H1 (cell line): ENCODE results near the gene CGB7. TPM values are rescaled to one million over a fixed set of nuclear protein-coding genes. Genes with fewer than 3 reads are reported as not detected.
A peak's percentile ranks its signal among the peaks of the same experiment; 100 is the strongest.

Source experiments
- CTCF ChIA-PET: fragments of 300-600 bp; sonication (Branson Sonifier 250); formaldehyde crosslinking; loops from one replicate; lab custom pipeline; 2021; ENCODE audit not compliant: partially characterized antibody; lab: Charles Lee
- POLR2A ChIA-PET: fragments of 300-600 bp; sonication (Branson Sonifier 250); formaldehyde crosslinking; loops from one replicate; lab custom pipeline; 2021; ENCODE audit warnings: inconsistent platforms; ENCODE audit not compliant: partially characterized antibody; lab: Charles Lee
- DNase-seq, 2 experiments: peaks; one replicate each; pipeline versions ENCODE4 v3.0.0 to v3.0.0-alpha.2; 2010 to 2022; ENCODE audit warnings: low spot score in 2 of 2, low read depth in 1 of 2, mixed read lengths in 1 of 2
- FAIRE-seq: peaks from 2 replicates; lab custom pipeline; 2011; peaks lifted over from hg19 to GRCh38; lab: Jason Lieb, UNC
- H2AFZ ChIP-seq: 2 replicates; pipeline ENCODE4 v1.8.1; 2012; ENCODE audit warnings: low read length, inconsistent platforms
- H2AK5ac ChIP-seq: 2 replicates; pipeline ENCODE4 v1.6.1; 2013; ENCODE audit warnings: low read depth, low read length
- H2BK120ac ChIP-seq: replicated peaks from 2 replicates; pipeline ENCODE3; 2013; ENCODE audit warnings: low read depth, low read length, inconsistent platforms
- H2BK12ac ChIP-seq: 2 replicates; pipeline ENCODE4 v1.6.1; 2013; ENCODE audit warnings: low read depth, low read length
- H2BK15ac ChIP-seq: 2 replicates; pipeline ENCODE4 v1.6.1; 2013; ENCODE audit warnings: low read length
- H2BK20ac ChIP-seq: 2 replicates; pipeline ENCODE4 v1.6.1; 2013; ENCODE audit warnings: low read length
- H2BK5ac ChIP-seq: 2 replicates; pipeline ENCODE4 v1.6.1; 2013; ENCODE audit warnings: low read depth, low read length
- H3K14ac ChIP-seq: 2 replicates; pipeline ENCODE4 v1.6.1; 2013; ENCODE audit warnings: inconsistent platforms; ENCODE audit not compliant: insufficient read length
- H3K18ac ChIP-seq: 2 replicates; pipeline ENCODE4 v1.6.1; 2013; ENCODE audit warnings: low read length; ENCODE audit errors: extremely low read depth
- H3K23ac ChIP-seq: 2 replicates; pipeline ENCODE4 v1.6.1; 2013; ENCODE audit warnings: inconsistent platforms; ENCODE audit not compliant: insufficient read length
- H3K23me2 ChIP-seq: 2 replicates; pipeline ENCODE4 v1.6.1; 2013; ENCODE audit warnings: low read depth, low read length
- H3K27ac ChIP-seq: 2 replicates; pipeline ENCODE4 v1.6.1; 2011; ENCODE audit warnings: low read depth, low read length, inconsistent platforms
- H3K27me3 ChIP-seq, 4 experiments: replicated peaks in 1 of 4; 1 replicate in 1 of 4; 2 replicates in 3 of 4; pipeline versions ENCODE4 v1.6.1 to v1.8.1; 2011 to 2013; ENCODE audit warnings: low read length in 3 of 4, mild to moderate bottlenecking in 3 of 4, inconsistent platforms in 2 of 4, mixed read lengths in 2 of 4, moderate library complexity in 1 of 4; ENCODE audit not compliant: control insufficient read depth in 3 of 4, insufficient read depth in 3 of 4; ENCODE audit errors: extremely low read depth in 1 of 4
- H3K36me3 ChIP-seq, 4 experiments: 2 replicates each; pipeline versions ENCODE4 v1.6.1 to v1.8.1; 2011 to 2013; ENCODE audit warnings: mild to moderate bottlenecking in 4 of 4, low read length in 3 of 4, moderate library complexity in 2 of 4, control low read depth in 1 of 4, inconsistent platforms in 1 of 4; ENCODE audit not compliant: insufficient read depth in 4 of 4, control insufficient read depth in 2 of 4
- H3K4ac ChIP-seq: replicated peaks from 2 replicates; pipeline ENCODE3; 2013; ENCODE audit warnings: low read length, low read depth, mixed read lengths, inconsistent platforms; ENCODE audit not compliant: insufficient read length
- H3K4me1 ChIP-seq, 4 experiments: replicated peaks in 1 of 4; 1 replicate in 1 of 4; 2 replicates in 3 of 4; pipeline versions ENCODE4 v1.6.1 to v1.8.1; 2011 to 2013; ENCODE audit warnings: low read length in 3 of 4, inconsistent platforms in 2 of 4, mixed read lengths in 1 of 4; ENCODE audit not compliant: insufficient read depth in 4 of 4, control insufficient read depth in 3 of 4
- H3K4me2 ChIP-seq, 2 experiments: 2 replicates each; pipeline versions ENCODE4 v1.6.1 to v1.8.1; 2011 to 2013; ENCODE audit warnings: low read depth in 2 of 2, low read length in 2 of 2, control low read depth in 1 of 2, inconsistent platforms in 1 of 2, mild to moderate bottlenecking in 1 of 2; ENCODE audit not compliant: insufficient read depth in 1 of 2
- H3K4me3 ChIP-seq, 4 experiments: fragments of 200-600, 300-600 bp in 1 of 4; sonication (generic), shearing (Covaris generic), sonication (Bioruptor Twin) in 1 of 4; 2 replicates each; pipeline versions ENCODE4 v1.5.1 to v1.8.1; 2011 to 2016; ENCODE audit warnings: low read length in 4 of 4, low read depth in 3 of 4, control low read depth in 2 of 4, inconsistent platforms in 2 of 4, mild to moderate bottlenecking in 2 of 4, mixed read lengths in 1 of 4, moderate library complexity in 1 of 4; ENCODE audit not compliant: insufficient read depth in 2 of 4; ENCODE audit errors: extremely low read depth in 1 of 4
- H3K56ac ChIP-seq: replicated peaks from 2 replicates; pipeline ENCODE3; 2013; ENCODE audit warnings: low read depth, mild to moderate bottlenecking, mixed read lengths, low read length, inconsistent platforms; ENCODE audit not compliant: insufficient read length
- H3K79me1 ChIP-seq: 2 replicates; pipeline ENCODE4 v1.6.1; 2013; ENCODE audit warnings: low read depth, low read length, control low read depth
- H3K79me2 ChIP-seq, 2 experiments: 2 replicates each; pipeline versions ENCODE4 v1.6.1 to v1.8.1; 2012 to 2013; ENCODE audit warnings: low read length in 2 of 2, mild to moderate bottlenecking in 2 of 2, inconsistent platforms in 1 of 2; ENCODE audit not compliant: insufficient read depth in 2 of 2, control insufficient read depth in 1 of 2
- H3K9ac ChIP-seq, 4 experiments: replicated peaks in 1 of 4; 1 replicate in 1 of 4; 2 replicates in 3 of 4; pipeline versions ENCODE4 v1.6.1 to v1.8.1; 2011 to 2013; ENCODE audit warnings: low read depth in 3 of 4, low read length in 3 of 4, control low read depth in 2 of 4, mild to moderate bottlenecking in 2 of 4, moderate library complexity in 2 of 4, inconsistent platforms in 1 of 4; ENCODE audit errors: extremely low read depth in 1 of 4
- H3K9me3 ChIP-seq, 2 experiments: 2 replicates each; pipeline versions ENCODE4 v1.6.1 to v1.8.1; 2012 to 2013; ENCODE audit warnings: mild to moderate bottlenecking in 2 of 2, moderate library complexity in 2 of 2, control low read depth in 1 of 2, inconsistent platforms in 1 of 2, low read depth in 1 of 2, low read length in 1 of 2, mixed read lengths in 1 of 2; ENCODE audit not compliant: insufficient read depth in 2 of 2
- H4K20me1 ChIP-seq, 2 experiments: replicated peaks in 1 of 2; 2 replicates each; pipeline versions ENCODE3 to v1.8.1; 2011 to 2013; ENCODE audit warnings: inconsistent platforms in 2 of 2, low read length in 2 of 2, mild to moderate bottlenecking in 1 of 2; ENCODE audit not compliant: insufficient read depth in 2 of 2, control insufficient read depth in 1 of 2
- H4K5ac ChIP-seq: 2 replicates; pipeline ENCODE4 v1.6.1; 2013; ENCODE audit warnings: low read length, low read depth, mixed read lengths, inconsistent platforms; ENCODE audit not compliant: insufficient read length
- H4K8ac ChIP-seq: 2 replicates; pipeline ENCODE4 v1.8.0; 2013; ENCODE audit warnings: mild to moderate bottlenecking, moderate library complexity, low read length, inconsistent platforms; ENCODE audit not compliant: insufficient read depth; ENCODE audit errors: extremely low read depth
- H4K91ac ChIP-seq: replicated peaks from 2 replicates; pipeline ENCODE3; 2013; ENCODE audit warnings: low read length, mixed read lengths, inconsistent platforms; ENCODE audit not compliant: insufficient read length
- CTCF ChIP-seq, 3 experiments: IDR thresholded peaks; 1 replicate in 2 of 3; 2 replicates in 1 of 3; pipeline versions ENCODE4 v1.5.1 to v1.6.1; 2011; ENCODE audit warnings: low read length in 3 of 3, mild to moderate bottlenecking in 3 of 3, inconsistent platforms in 2 of 3, low read depth in 1 of 3, moderate library complexity in 1 of 3; ENCODE audit not compliant: insufficient read depth in 1 of 3; ENCODE audit errors: control extremely low read depth in 1 of 3
- KDM1A ChIP-seq: fragments of 200-600, 300-600 bp; sonication (generic); IDR thresholded peaks from 2 replicates; pipeline ENCODE4 v1.7.1; 2016; ENCODE audit warnings: mild to moderate bottlenecking, low read length, borderline replicate concordance
- MAX ChIP-seq: IDR thresholded peaks from 2 replicates; pipeline ENCODE4 v1.6.1; 2012; ENCODE audit warnings: inconsistent platforms
- SP1 ChIP-seq: IDR thresholded peaks from 2 replicates; pipeline ENCODE4 v1.6.1; 2011; ENCODE audit warnings: low read depth, low read length
- SP2 ChIP-seq: IDR thresholded peaks from 2 replicates; pipeline ENCODE4 v1.6.1; 2012; ENCODE audit warnings: mild to moderate bottlenecking, low read length, inconsistent platforms
- TAF7 ChIP-seq: optimal IDR thresholded peaks from 2 replicates; pipeline ENCODE3; 2011; ENCODE audit warnings: low read depth, mild to moderate bottlenecking, inconsistent platforms, low read length, moderate library complexity, borderline replicate concordance
- TEAD4 ChIP-seq: IDR thresholded peaks from 2 replicates; pipeline ENCODE4 v1.6.1; 2012; ENCODE audit warnings: low read depth, low read length, inconsistent platforms, mixed read lengths
- ZNF274 ChIP-seq: IDR thresholded peaks from 2 replicates; pipeline ENCODE4 v1.7.0; 2012; ENCODE audit warnings: low read length, borderline replicate concordance; ENCODE audit errors: extremely low read depth
- WGBS, 2 experiments: shearing (Covaris generic) in 1 of 2; methylation state at CpG; one replicate each; pipeline versions ENCODE4 v1.1.6 to v1.1.7; 2013 to 2015; ENCODE audit warnings: low lambda C conversion rate in 2 of 2, mixed read lengths in 2 of 2, inconsistent platforms in 1 of 2, low coverage in 1 of 2, missing lambda C conversion rate in 1 of 2; ENCODE audit not compliant: insufficient replicate concordance in 2 of 2, insufficient coverage in 1 of 2, insufficient read length in 1 of 2; ENCODE audit errors: extremely low coverage in 1 of 2, missing lambda C conversion rate in 1 of 2; 5-methylcytosine and 5-hydroxymethylcytosine counted together
- polyA plus RNA-seq, 7 experiments: library from polyadenylated mRNA; depleted of rRNA in 3 of 7; stranded (reverse) in 5 of 7; unstranded in 2 of 7; fragments of >200 nt in 5 of 7; fragments of 200-250 nt in 2 of 7; gene quantifications; 1 replicate in 5 of 7; 2 replicates in 1 of 7; 4 replicates in 1 of 7; pipeline versions ENCODE4 v1.2.1 to v1.2.3, GENCODE V29; 2011 to 2013; ENCODE audit warnings: missing spikeins in 2 of 7, mixed read lengths in 2 of 7
- total RNA-seq: library from RNA; stranded (reverse); fragmentation: NEBNext Ultra II Directional; extraction: Animal tissue kit (Norgen Biotek cat#: 25700); gene quantifications from 2 replicates; pipeline ENCODE4 v1.2.1, GENCODE V29; 2021

CGB7 gene
- total and polyA plus RNA-seq, 2 of the 8 experiments (the other 6 are each of a cell fraction or from before 2014, with no cell fraction given) = 1.2 to 2.2 TPM

GRCh38 chr19:49019242-49019932, 38.2 kb downstream of the CGB7 start:
- Histone ChIP-seq H3K9ac (no peak overlapping the region), H3K14ac (no peak overlapping the region), H4K8ac (no peak overlapping the region), H2BK12ac (no peak overlapping the region), H3K9me3 (no peaks in the 10 kb centered on the region), H3K79me1 (no peaks in the 10 kb centered on the region), H2AFZ (no peak overlapping the region), H3K4me3 (peak overlapping the region in 2 of 4 experiments; percentile 17 to 50; a peak in 4 of 8 replicates), H3K79me2 (no peaks in the 10 kb centered on the region), H4K20me1 (peaks cover 0 to 2% of the 10 kb centered on the region in 2 experiments), H2BK120ac (no peak overlapping the region), H2BK20ac (no peak overlapping the region), H3K27ac (no peak overlapping the region), H4K91ac (no peak overlapping the region), H3K18ac (no peak overlapping the region), H3K27me3 (peaks cover 0 to 15% (median 12%) of the 10 kb centered on the region in 4 experiments; a peak in 6 of 7 replicates), H3K23me2 (peaks cover 6% of the 10 kb centered on the region; the same call in 1 of the 2 replicates), H3K36me3 (peaks cover 5 to 18% (median 10%) of the 10 kb centered on the region in 4 experiments; a peak in 7 of 8 replicates), H3K4me1 (peaks cover 0 to 17% (median 8%) of the 10 kb centered on the region in 4 experiments; a peak in 5 of 7 replicates), H3K23ac (no peak overlapping the region), H3K56ac (no peak overlapping the region), H3K4ac (no peak overlapping the region), H2BK5ac (no peak overlapping the region), H3K4me2 (peak overlapping the region; percentile 31 to 78; a peak in 3 of 4 replicates), H4K5ac (no peak overlapping the region), H2BK15ac (no peak overlapping the region), H2AK5ac (no peak overlapping the region)
- ChIA-PET POLR2A (interaction anchor here (0.6 to 1.5 kb wide), 12 partner anchors 9 to 209 kb away, joined by 3 to 6 read pairs (median 3); partner anchors contain the start of genes BCAT2, GYS1 and LIN7B), CTCF (interaction anchor here (0.6 to 8.1 kb wide), 15 partner anchors 10 to 325 kb away, joined by 3 to 46 read pairs (median 4); partner anchors contain the start of genes CGB2, CGB7, GYS1 and RUVBL2)
- WGBS, 2 experiments = 42% methylated on average over 35 of the region's 41 CpGs; no CpG with 5 or more reads in 1 of the 2 experiments
- DNase-seq = peak; percentile 29 to 92
- no peak for FAIRE-seq
- TF ChIP-seq SP1 (no peak), ZNF274 (no peak), MAX (0 out of 2 replicates have a peak, but pooled peaks have one; percentile 22), TEAD4 (0 out of 2 replicates have a peak, but pooled peaks have one; percentile 16), KDM1A (peak; percentile 9; the same call in 1 of the 2 replicates), CTCF (IDR thresholded peaks at IDR 0.05; ENCODE audit: control extremely low read depth in 1 of 3, insufficient read depth in 1 of 3, low read depth in 1 of 3, low read length in 3 of 3) (peak; percentile 58 to 95 (median 64)), SP2 (no peak), TAF7 (no peak)
